ENCODE data around the gene ABCC9. TPM values are rescaled to one million over a fixed set of nuclear protein-coding genes. Genes with fewer than 3 reads are reported as not detected.

The ABCC9 gene
- total and polyA plus RNA-seq, 2 donors (not counting 3 experiments of a cell fraction or from before 2014, with no cell fraction given) = under 0.01 TPM; not detected in 1

DNA sequence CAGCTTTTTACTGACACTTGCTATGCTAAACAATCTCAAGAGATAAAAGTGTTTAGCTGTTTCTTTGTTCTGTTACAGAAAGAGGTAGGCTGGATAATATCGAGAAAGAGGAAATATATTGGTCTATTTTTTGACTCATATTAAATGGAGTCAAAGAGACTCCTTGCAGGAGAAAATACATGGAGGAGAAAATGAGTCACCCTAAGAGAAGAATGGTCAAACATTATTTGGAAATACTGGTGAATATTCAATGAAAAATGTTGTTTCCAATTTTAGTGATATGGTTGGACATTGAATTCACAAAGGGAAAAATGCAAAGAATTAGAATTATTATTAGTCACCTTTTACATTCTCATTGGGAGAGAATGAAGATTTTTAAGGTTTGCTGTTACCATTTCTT, 169.9 kb downstream of the ABCC9 start:
- POLR2A ChIA-PET = no interaction called here
- H3K9me3 ChIP-seq (replicated peaks; ENCODE audit: control insufficient read depth, insufficient read depth, low read length) = no peaks in the 10 kb centered on the region
- BruUV-seq (replicated peaks) = no TSS peak
- H3K4me2 ChIP-seq (ENCODE audit: insufficient read depth, low read length) = no peak overlapping the region
- H3K79me2 ChIP-seq (ENCODE audit: control insufficient read depth, insufficient read depth, low read length) = no peaks in the 10 kb centered on the region
- TF ChIP-seq POLR2AphosphoS5 (IDR thresholded peaks at IDR 0.05; ENCODE audit: insufficient read depth, low read depth, low read length) = no peak
- TF ChIP-seq JUN (IDR thresholded peaks at IDR 0.05; ENCODE audit: borderline replicate concordance, insufficient read depth, insufficient read length, low read depth) = no peak
- TF ChIP-seq, protein P1, sequence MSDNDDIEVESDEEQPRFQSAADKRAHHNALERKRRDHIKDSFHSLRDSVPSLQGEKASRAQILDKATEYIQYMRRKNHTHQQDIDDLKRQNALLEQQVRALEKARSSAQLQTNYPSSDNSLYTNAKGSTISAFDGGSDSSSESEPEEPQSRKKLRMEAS (IDR thresholded peaks at IDR 0.05; ENCODE audit: insufficient read depth, insufficient read length) = no peak
- no peak for TF ChIP-seq MYC (IDR thresholded peaks at IDR 0.05; ENCODE audit: low read depth, low read length)
- TF ChIP-seq, protein P2, sequence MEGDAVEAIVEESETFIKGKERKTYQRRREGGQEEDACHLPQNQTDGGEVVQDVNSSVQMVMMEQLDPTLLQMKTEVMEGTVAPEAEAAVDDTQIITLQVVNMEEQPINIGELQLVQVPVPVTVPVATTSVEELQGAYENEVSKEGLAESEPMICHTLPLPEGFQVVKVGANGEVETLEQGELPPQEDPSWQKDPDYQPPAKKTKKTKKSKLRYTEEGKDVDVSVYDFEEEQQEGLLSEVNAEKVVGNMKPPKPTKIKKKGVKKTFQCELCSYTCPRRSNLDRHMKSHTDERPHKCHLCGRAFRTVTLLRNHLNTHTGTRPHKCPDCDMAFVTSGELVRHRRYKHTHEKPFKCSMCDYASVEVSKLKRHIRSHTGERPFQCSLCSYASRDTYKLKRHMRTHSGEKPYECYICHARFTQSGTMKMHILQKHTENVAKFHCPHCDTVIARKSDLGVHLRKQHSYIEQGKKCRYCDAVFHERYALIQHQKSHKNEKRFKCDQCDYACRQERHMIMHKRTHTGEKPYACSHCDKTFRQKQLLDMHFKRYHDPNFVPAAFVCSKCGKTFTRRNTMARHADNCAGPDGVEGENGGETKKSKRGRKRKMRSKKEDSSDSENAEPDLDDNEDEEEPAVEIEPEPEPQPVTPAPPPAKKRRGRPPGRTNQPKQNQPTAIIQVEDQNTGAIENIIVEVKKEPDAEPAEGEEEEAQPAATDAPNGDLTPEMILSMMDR (IDR thresholded peaks at IDR 0.05; ENCODE audit: extremely low read depth in 1 of 2, insufficient read depth in 1 of 2, low read depth in 1 of 2, low read length in 2 of 2) = no peak
- no peak for TF ChIP-seq POLR2A (IDR thresholded peaks at IDR 0.05; ENCODE audit: low read depth, low read length)
- no peak for TF ChIP-seq EZH2 (IDR thresholded peaks at IDR 0.05; ENCODE audit: borderline replicate concordance, low read depth, low read length, severe bottlenecking)
- no peak for TF ChIP-seq GATA2 (IDR thresholded peaks at IDR 0.05; ENCODE audit: insufficient read depth, insufficient read length, low read depth, low read length)
- dilution Hi-C loops (cut with MboI; ENCODE audit: extremely low pct_ligation_motif_present, low sequenced_read_pairs) (no loop called here), intact Hi-C loops (cut with micrococcal nuclease) (loop anchor here (5.0 kb wide), 1 partner anchor 166 kb away; no protein-coding TSS in a partner anchor)
- FAIRE-seq (no peak), DNase-seq (ENCODE audit: low read depth, low spot score) (no peak)
- peaks cover 25 to 32% of the 10 kb centered on the region in 2 experiments for H3K27me3 ChIP-seq (ENCODE audit: control insufficient read depth in 2 of 2, insufficient read depth in 2 of 2, low read length in 2 of 2)
- CTCF ChIA-PET = no interaction called here
- H2AFZ ChIP-seq (ENCODE audit: low read depth, low read length) = no peak overlapping the region
- no peak overlapping the region for H3K9ac ChIP-seq (replicated peaks; ENCODE audit: extremely low read depth, insufficient read depth, low read length)
- H4K20me1 ChIP-seq (replicated peaks; ENCODE audit: control insufficient read depth, extremely low read depth, insufficient read depth, low read length) = no peaks in the 10 kb centered on the region
- H3K36me3 ChIP-seq (ENCODE audit: control insufficient read depth in 2 of 2, extremely low read depth in 1 of 2, insufficient read depth in 2 of 2, low read length in 2 of 2) = no peaks in the 10 kb centered on the region
- no peaks in the 10 kb centered on the region for H3K9me1 ChIP-seq (replicated peaks; ENCODE audit: control insufficient read depth, extremely low read depth, insufficient read depth, low read length)
- H3K4me1 ChIP-seq (ENCODE audit: control insufficient read depth, extremely low read depth, insufficient read depth, low read length) = no peaks in the 10 kb centered on the region
- no peak overlapping the region for H3K4me3 ChIP-seq (replicated peaks in 1 of 3; ENCODE audit: insufficient read depth in 1 of 3, low read depth in 1 of 3, low read length in 3 of 3)
- no peak overlapping the region for H3K27ac ChIP-seq (ENCODE audit: insufficient read depth, low read depth, low read length)
